Keratinocyte (primary cell): Measurements from ENCODE around the gene GCNT4.

Experiments used
- EZH2 ChIP-seq: IDR thresholded peaks from one replicate; pipeline ENCODE4 v1.6.1; 2012; ENCODE audit warnings: inconsistent platforms, mild to moderate bottlenecking, low read length, moderate library complexity
- TF ChIP-seq, protein P1 (sequence below), 3 experiments: IDR thresholded peaks in 1 of 3; conservative IDR thresholded peaks in 1 of 3; optimal IDR thresholded peaks in 1 of 3; 2 replicates in 2 of 3; 3 replicates in 1 of 3; pipeline versions ENCODE3 to v1.5.1; 2011; ENCODE audit warnings: low read length in 3 of 3, mild to moderate bottlenecking in 3 of 3, moderate library complexity in 2 of 3, control low read depth in 1 of 3, inconsistent platforms in 1 of 3; ENCODE audit not compliant: insufficient read depth in 2 of 3; ENCODE audit errors: extremely low read depth in 1 of 3

GRCh38 chr5:75010838-75011237, 41.5 kb downstream of the GCNT4 start:
- TF ChIP-seq, protein P1, sequence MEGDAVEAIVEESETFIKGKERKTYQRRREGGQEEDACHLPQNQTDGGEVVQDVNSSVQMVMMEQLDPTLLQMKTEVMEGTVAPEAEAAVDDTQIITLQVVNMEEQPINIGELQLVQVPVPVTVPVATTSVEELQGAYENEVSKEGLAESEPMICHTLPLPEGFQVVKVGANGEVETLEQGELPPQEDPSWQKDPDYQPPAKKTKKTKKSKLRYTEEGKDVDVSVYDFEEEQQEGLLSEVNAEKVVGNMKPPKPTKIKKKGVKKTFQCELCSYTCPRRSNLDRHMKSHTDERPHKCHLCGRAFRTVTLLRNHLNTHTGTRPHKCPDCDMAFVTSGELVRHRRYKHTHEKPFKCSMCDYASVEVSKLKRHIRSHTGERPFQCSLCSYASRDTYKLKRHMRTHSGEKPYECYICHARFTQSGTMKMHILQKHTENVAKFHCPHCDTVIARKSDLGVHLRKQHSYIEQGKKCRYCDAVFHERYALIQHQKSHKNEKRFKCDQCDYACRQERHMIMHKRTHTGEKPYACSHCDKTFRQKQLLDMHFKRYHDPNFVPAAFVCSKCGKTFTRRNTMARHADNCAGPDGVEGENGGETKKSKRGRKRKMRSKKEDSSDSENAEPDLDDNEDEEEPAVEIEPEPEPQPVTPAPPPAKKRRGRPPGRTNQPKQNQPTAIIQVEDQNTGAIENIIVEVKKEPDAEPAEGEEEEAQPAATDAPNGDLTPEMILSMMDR (optimal IDR thresholded peaks at IDR 0.05 in 1 of 3, IDR thresholded peaks at IDR 0.05 in 1 of 3, conservative IDR thresholded peaks at IDR 0.05 in 1 of 3; ENCODE audit: extremely low read depth in 1 of 3, insufficient read depth in 2 of 3, low read length in 3 of 3), result no peak
- no peak for TF ChIP-seq EZH2
